SK-N-MC (cell line): Measurements from ENCODE around the gene YWHAB.

Experiments
- FOXP2 ChIP-seq: optimal IDR thresholded peaks from 2 replicates; pipeline ENCODE3; 2011; ENCODE audit warnings: mild to moderate bottlenecking, moderate library complexity; ENCODE audit not compliant: insufficient read depth; ENCODE audit errors: extremely low read length, control extremely low read depth
- POLR2AphosphoS5 ChIP-seq: IDR thresholded peaks from 2 replicates; pipeline ENCODE4 v1.6.1; 2012; ENCODE audit warnings: mild to moderate bottlenecking, low read depth, low read length, borderline replicate concordance

DNA sequence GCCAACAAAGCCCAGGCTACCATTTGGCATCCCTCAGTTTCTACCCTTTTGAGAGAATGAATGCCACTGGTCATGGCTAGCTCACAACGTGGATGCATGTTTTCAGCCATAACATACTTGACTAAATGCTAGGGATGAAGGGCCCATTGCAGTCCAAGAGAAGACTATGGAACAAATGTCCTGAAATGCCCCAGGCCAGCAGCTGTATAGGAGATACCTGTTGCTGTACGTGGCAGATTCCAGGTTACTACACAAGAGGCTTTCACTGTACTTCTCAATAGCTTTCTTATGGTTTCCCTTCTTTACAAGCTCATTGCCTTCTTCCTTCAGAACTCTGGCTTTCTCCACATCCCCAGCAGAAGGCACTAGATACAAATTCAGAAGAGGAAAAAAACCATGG, 63.0 kb downstream of the YWHAB start:
- TF ChIP-seq POLR2AphosphoS5 (no peak), FOXP2 (no peak)
